Activated CD8-positive, alpha-beta memory T cell treated with anti-CD3 and anti-CD28 coated beads for 24 hours (primary cell): ENCODE measurements around the gene NT5C1A.

ENCODE experiments used
- DNase-seq: peaks from one replicate; pipeline ENCODE4 v3.0.0-alpha.2; 2020

NT5C1A gene

GRCh38 chr1:39689214-39689613 lies 17.3 kb upstream of the NT5C1A start:
- no peak for DNase-seq

GRCh38 chr1:39688706-39689105 lies 16.8 kb upstream of the NT5C1A start:
- DNase-seq, result no peak

GRCh38 chr1:39687243-39687642 lies 15.3 kb upstream of the NT5C1A start:
- DNase-seq, result no peak

GRCh38 chr1:39685071-39685470 lies 13.2 kb upstream of the NT5C1A start:
- DNase-seq, result no peak

GRCh38 chr1:39684313-39684664 lies 12.4 kb upstream of the NT5C1A start:
- peak; percentile 56 for DNase-seq

- peak; percentile 72 for DNase-seq
Observed at GRCh38 chr1:39683591-39684312, 11.8 kb upstream of the NT5C1A start.

- no peak for DNase-seq
Observed at GRCh38 chr1:39681999-39682398, 10.1 kb upstream of the NT5C1A start.

GRCh38 chr1:39681294-39681693 lies 9.4 kb upstream of the NT5C1A start:
- DNase-seq, result no peak

GRCh38 chr1:39680751-39681150 lies 8.8 kb upstream of the NT5C1A start:
- no peak for DNase-seq

GRCh38 chr1:39679821-39680220 lies 7.9 kb upstream of the NT5C1A start:
- no peak for DNase-seq

- DNase-seq, result no peak
Observed at GRCh38 chr1:39678889-39679288, 7.0 kb upstream of the NT5C1A start.

GRCh38 chr1:39677645-39678044 lies 5.7 kb upstream of the NT5C1A start:
- no peak for DNase-seq

- no peak for DNase-seq
Observed at GRCh38 chr1:39676948-39677548, 5.1 kb upstream of the NT5C1A start.

GRCh38 chr1:39675220-39675619 lies 3.3 kb upstream of the NT5C1A start:
- DNase-seq, result no peak

GRCh38 chr1:39673215-39673614 lies 1.3 kb upstream of the NT5C1A start:
- no peak for DNase-seq

- peak; percentile 75 for DNase-seq
Observed at GRCh38 chr1:39672551-39672947, 642 bp upstream of the NT5C1A start.

- DNase-seq, result no peak
Observed at GRCh38 chr1:39671433-39671792, 494 bp downstream of the NT5C1A start.

GRCh38 chr1:39670689-39671088 lies 1.2 kb downstream of the NT5C1A start:
- DNase-seq, result no peak

- no peak for DNase-seq
Observed at GRCh38 chr1:39668894-39669293, 3.0 kb downstream of the NT5C1A start.

- no peak for DNase-seq
Observed at GRCh38 chr1:39668111-39668510, 3.8 kb downstream of the NT5C1A start.

GRCh38 chr1:39666772-39667171 lies 5.1 kb downstream of the NT5C1A start:
- DNase-seq, result no peak

GRCh38 chr1:39663559-39663958 lies 8.3 kb downstream of the NT5C1A start:
- DNase-seq, result no peak

GRCh38 chr1:39662861-39663260 lies 9.0 kb downstream of the NT5C1A start:
- DNase-seq, result no peak

- no peak for DNase-seq
Observed at GRCh38 chr1:39659538-39659937, 12.4 kb downstream of the NT5C1A start.

GRCh38 chr1:39659110-39659509 lies 12.8 kb downstream of the NT5C1A start:
- no peak for DNase-seq
